Pancreas (tissue), 10 donors: Measurements from ENCODE around the gene MSLN. TPM values are rescaled to one million over a fixed set of nuclear protein-coding genes. Genes with fewer than 3 reads are reported as not detected.
A peak's percentile ranks its signal among the peaks of the same experiment; 100 is the strongest.
"Not testable (repeated sequence)": the region's sequence is repeated elsewhere in the genome, so short reads cannot be mapped to it uniquely, and the experiment has no call there.

ENCODE experiments used
- ATAC-seq, 4 donors: fragments of 200-7000 bp; cut with Tn5 transposase; one replicate each; pipeline versions ENCODE4 v1.8.0 to v1.9.1; 2020; ENCODE audit warnings: mild to moderate bottlenecking in 4 of 4, moderate library complexity in 4 of 4
- DNase-seq, 6 donors: peaks; one replicate each; pipeline ENCODE4 v3.0.0-alpha.2; 2020
- FAIRE-seq: peaks from 2 replicates; lab custom pipeline; 2012; peaks lifted over from hg19 to GRCh38; lab: Jason Lieb, UNC
- H3K27ac ChIP-seq, 4 donors: fragments of 200-600 bp; sonication (generic); 1 replicate in 3 of 4; 2 replicates in 1 of 4; pipeline versions ENCODE4 v1.5.0 to v1.8.0; 2020
- H3K27me3 ChIP-seq, 4 donors: fragments of 200-600 bp; one replicate each; pipeline ENCODE4 v1.8.0; 2021
- H3K36me3 ChIP-seq, 3 donors: fragments of 200-600 bp; sonication (generic) in 1 of 3; one replicate each; pipeline versions ENCODE4 v1.5.0 to v1.8.0; 2020 to 2021
- H3K4me1 ChIP-seq, 3 donors: fragments of 200-600 bp; one replicate each; pipeline ENCODE4 v1.8.0; 2021
- H3K4me3 ChIP-seq, 4 donors: fragments of 200-600 bp; sonication (generic) in 2 of 4; one replicate each; pipeline versions ENCODE4 v1.5.0 to v1.8.0; 2020 to 2021
- H3K9me3 ChIP-seq, 4 donors: fragments of 200-600 bp; one replicate each; pipeline ENCODE4 v1.8.0; 2021
- CTCF ChIP-seq, 4 donors: fragments of 200-600 bp; sonication (generic) in 3 of 4; IDR thresholded peaks; one replicate each; pipeline versions ENCODE4 v1.5.0 to v1.8.0; 2021; ENCODE audit warnings: antibody characterized with exemption in 4 of 4
- WGBS, 2 donors: extraction: QIAGEN DNeasy Blood & Tissue Kit; methylation state at CpG; one replicate each; pipeline ENCODE4 v1.1.7; 2013; 5-methylcytosine and 5-hydroxymethylcytosine counted together
- intact Hi-C, 3 donors: fragments of 100-400 bp; cut with DNase I; formaldehyde crosslinking; loops; one replicate each; pipeline versions ENCODE4 v1.11.1 to v1.14.2; 2022
- polyA plus RNA-seq, 2 donors: library from polyadenylated mRNA; stranded (reverse); fragments of 200-250 nt; gene quantifications; one replicate each; pipeline ENCODE4 v1.2.3, GENCODE V29; 2013
- total RNA-seq, 6 donors: library from RNA; stranded (reverse); fragmentation: NEBNext Ultra II Directional in 4 of 6; extraction: Animal tissue kit (Norgen Biotek cat#: 25700) in 4 of 6; gene quantifications; one replicate each; pipeline versions ENCODE4 v1.2.1 to v1.2.4, GENCODE V29; 2021 to 2023
- donor health status: healthy with polysubstance abuse.
- donor health status: DM: no; HTN: no; CAD: no; lungs with moderate emphysema.
- donor health status: DM: no; HTN: no; CAD: no.
- donor health status: control.
- donor health status: control.
- donor health status: Bipolar disorder and iron deficiency.
- donor health status: DM: yes; HTN: yes; CAD: no.
- donor health status: DM: no; HTN: no; CAD: no.
- donor health status: DM: no; HTN: no; CAD: no.
- donor health status: DM: yes; HTN: yes; CAD: no.

The MSLN gene
- 1 to 10 TPM in 2 of 6 donors, under 1 TPM in 3, not detected in 1; 0.35 to 2.4 (median 0.90) TPM for total RNA-seq
- 1 to 10 TPM in 1 of 2 donors, under 1 TPM in 1; 0.96 to 4.6 TPM for polyA plus RNA-seq

DNA sequence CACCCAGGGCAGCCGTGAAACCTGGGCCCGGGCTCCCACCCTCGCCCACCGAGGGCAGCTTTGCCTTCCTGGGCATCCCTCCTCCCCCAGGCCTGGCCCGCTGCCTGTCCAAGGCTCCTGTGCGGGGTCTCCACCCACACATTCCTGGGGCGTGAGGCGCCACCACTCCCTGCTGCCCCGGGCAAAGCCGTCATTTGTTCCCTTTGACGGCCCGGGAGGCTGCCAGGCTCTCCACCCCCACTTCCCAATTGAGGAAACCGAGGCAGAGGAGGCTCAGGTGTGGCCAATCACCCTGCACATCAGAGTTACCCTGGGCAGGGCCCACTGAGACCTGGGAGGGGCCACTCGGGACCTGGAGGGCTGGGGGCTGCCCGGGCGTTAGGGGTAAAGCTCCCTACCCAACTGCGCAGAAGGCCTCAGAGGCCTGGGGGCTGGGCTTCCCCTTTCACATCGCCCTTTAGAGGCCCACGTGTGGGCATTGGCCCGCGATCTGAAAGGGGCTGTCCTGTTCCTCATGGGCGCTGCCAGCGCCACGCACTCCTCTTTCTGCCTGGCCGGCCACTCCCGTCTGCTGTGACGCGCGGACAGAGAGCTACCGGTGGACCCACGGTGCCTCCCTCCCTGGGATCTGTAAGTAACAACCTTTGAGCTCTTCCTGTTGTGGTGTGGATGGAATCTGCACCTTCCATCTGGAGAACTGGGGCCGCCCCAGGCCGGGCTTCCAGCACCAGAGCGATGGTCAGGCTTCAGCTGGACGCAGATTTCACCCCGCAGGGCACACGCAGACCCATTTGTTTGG is at the start of gene MSLN:
Gene MSLN, plus strand, starts transcription at position 190 of the 799 bp plus-strand sequence. CDS start 1,947 bp downstream, outside the sequence.
- peak in 2 of 4 donors; percentile 31 to 36 for ATAC-seq
- WGBS, 2 donors, result 62 to 73% methylated on average over 32 to 37 of the region's 37 CpGs

DNA sequence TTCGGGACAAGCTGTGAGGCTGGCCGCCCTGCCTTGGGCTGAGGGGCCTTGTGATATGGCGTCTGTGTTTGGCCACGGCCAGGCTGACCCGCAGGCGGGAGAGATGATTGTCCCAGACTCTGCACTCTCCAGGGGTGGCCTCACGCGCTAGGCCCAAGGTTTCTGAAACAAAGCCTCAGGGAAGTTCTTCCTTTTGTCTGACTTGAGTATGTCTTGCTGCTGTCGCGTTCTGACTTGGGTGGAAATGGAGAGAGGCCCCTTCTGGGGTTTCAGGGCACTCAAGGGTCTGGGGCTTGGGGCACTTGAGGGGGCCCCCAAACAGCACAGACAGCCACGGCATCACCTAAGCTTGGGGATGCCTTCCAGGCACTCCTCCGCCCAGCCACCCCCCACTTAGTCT is 49.5 kb upstream of the MSLN start:
- WGBS, 2 donors, result 47 to 54% methylated on average over 12 of the region's 12 CpGs
- peaks cover 0 to 16% (median 0%) of the 10 kb centered on the region in 4 donors for H3K27me3 ChIP-seq

More for the DNA sequence above, at the start of gene MSLN:
- H3K4me1 ChIP-seq, result no peaks in the 10 kb centered on the region
- DNase-seq (peak in 1 of 6 donors; percentile 67), FAIRE-seq (no peak)
- no peak within 1 kb of the TSS for H3K4me3 ChIP-seq
- no peak for TF ChIP-seq CTCF (IDR thresholded peaks at IDR 0.05)
- intact Hi-C loops, result no loop called here
- no peaks in the 10 kb centered on the region for H3K36me3 ChIP-seq
- no peaks in the 10 kb centered on the region for H3K9me3 ChIP-seq
- no peaks in the 10 kb centered on the region for H3K27me3 ChIP-seq
- H3K27ac ChIP-seq, result no peak within 1 kb of the TSS

GRCh38 chr16:711548-712320 is 48.8 kb upstream of the MSLN start:
- FAIRE-seq, result no peak
- Histone ChIP-seq H3K9me3 (no peaks in the 10 kb centered on the region), H3K36me3 (no peaks in the 10 kb centered on the region), H3K27ac (no peak overlapping the region), H3K4me1 (peaks cover 0 to 13% (median 10%) of the 10 kb centered on the region in 3 donors), H3K27me3 (peaks cover 0 to 16% (median 0%) of the 10 kb centered on the region in 4 donors), H3K4me3 (no peak overlapping the region)
- peak; percentile 49 to 74 (median 64) for ATAC-seq
- intact Hi-C loops, result loop anchor here in 2 of 3 donors (5.0 to 10.0 kb wide), 2 partner anchors 343 to 346 kb away; no protein-coding TSS in a partner anchor
- peak in 5 of 6 donors; percentile 66 to 96 (median 80) for DNase-seq
- 8 to 10% methylated on average over 25 of the region's 25 CpGs for WGBS, 2 donors
- TF ChIP-seq CTCF (IDR thresholded peaks at IDR 0.05), result peak; percentile 92 to 97 (median 95)

More for the DNA sequence above, 49.5 kb upstream of the MSLN start:
- no peak for TF ChIP-seq CTCF (IDR thresholded peaks at IDR 0.05)
- no peak overlapping the region for H3K4me3 ChIP-seq
- ATAC-seq (no peak), FAIRE-seq (no peak), DNase-seq (no peak)
- intact Hi-C loops, result loop anchor here in 2 of 3 donors (5.0 to 10.0 kb wide), 2 partner anchors 344 to 346 kb away; no protein-coding TSS in a partner anchor
- no peak overlapping the region for H3K27ac ChIP-seq
- H3K9me3 ChIP-seq, result no peaks in the 10 kb centered on the region
- H3K4me1 ChIP-seq, result peaks cover 0 to 7% (median 4%) of the 10 kb centered on the region in 3 donors
- H3K36me3 ChIP-seq, result no peaks in the 10 kb centered on the region

- not testable (repeated sequence) for H3K36me3 ChIP-seq, H3K4me3 ChIP-seq, FAIRE-seq, H3K27ac ChIP-seq, ATAC-seq, H3K9me3 ChIP-seq
- 45 to 46% methylated on average over 13 of the region's 13 CpGs for WGBS, 2 donors
- Histone ChIP-seq H3K27me3 (peaks cover 0 to 16% (median 0%) of the 10 kb centered on the region in 4 donors), H3K4me1 (peaks cover 0 to 13% (median 10%) of the 10 kb centered on the region in 3 donors)
- peak in 1 of 4 donors; percentile 8 for TF ChIP-seq CTCF (IDR thresholded peaks at IDR 0.05)
- intact Hi-C loops, result loop anchor here in 2 of 3 donors (5.0 to 10.0 kb wide), 2 partner anchors 342 to 345 kb away; no protein-coding TSS in a partner anchor
- peak in 1 of 6 donors; percentile 40 for DNase-seq
These were observed 47.7 kb upstream of the MSLN start for GRCh38 chr16:712740-713250.
